ENCODE results near the gene CHTF18. TPM values are rescaled to one million over a fixed set of nuclear protein-coding genes. Genes with fewer than 3 reads are reported as not detected.
A peak's percentile ranks its signal among the peaks of the same experiment; 100 is the strongest.

Gene CHTF18
- total RNA-seq, 6 donors from 2014 or later = 4.1 to 39.8 (median 17.9) TPM

DNA sequence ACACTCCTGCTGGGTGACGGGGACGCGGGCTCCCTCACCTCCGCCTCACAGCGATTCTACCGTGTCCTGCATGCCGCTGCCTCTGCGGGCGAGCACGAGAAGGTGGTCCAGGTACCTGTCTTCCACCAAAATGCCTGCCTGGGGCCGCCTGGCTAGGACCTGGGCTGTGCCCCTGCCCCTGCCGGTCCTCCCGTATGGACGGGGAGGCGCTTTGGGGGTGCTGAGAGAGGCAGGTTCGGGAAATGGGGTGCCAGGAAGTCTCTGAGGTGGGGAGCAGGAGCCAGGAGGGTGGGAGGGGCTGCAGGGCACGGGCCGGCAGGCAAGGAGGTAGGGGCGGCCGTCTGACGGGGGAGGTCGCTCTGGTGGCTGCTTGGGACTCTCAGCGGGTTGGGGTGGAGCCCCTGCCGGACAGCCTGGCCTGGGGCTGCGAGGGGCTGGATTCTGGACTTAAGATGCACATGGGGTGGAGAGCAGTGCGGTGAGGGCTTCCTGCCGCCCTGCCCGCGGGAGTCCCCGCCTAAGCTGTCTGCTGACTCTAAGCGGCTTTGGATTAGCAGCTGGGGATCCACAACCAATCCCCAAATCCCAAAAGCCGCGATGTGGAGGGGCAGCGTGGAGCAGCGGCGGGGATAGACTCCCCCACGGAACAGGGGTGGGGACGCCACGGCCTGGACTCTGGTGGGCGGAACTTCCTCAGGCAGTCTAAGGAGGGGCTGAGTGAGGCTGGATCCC lies 5.8 kb downstream of the CHTF18 start:
- no peaks in the 10 kb centered on the region for H3K9me3 ChIP-seq
- peaks cover 0 to under 1% (median 0%) of the 10 kb centered on the region in 4 donors for H3K27me3 ChIP-seq
- H3K4me3 ChIP-seq = no peak overlapping the region
- TF ChIP-seq, protein P1, sequence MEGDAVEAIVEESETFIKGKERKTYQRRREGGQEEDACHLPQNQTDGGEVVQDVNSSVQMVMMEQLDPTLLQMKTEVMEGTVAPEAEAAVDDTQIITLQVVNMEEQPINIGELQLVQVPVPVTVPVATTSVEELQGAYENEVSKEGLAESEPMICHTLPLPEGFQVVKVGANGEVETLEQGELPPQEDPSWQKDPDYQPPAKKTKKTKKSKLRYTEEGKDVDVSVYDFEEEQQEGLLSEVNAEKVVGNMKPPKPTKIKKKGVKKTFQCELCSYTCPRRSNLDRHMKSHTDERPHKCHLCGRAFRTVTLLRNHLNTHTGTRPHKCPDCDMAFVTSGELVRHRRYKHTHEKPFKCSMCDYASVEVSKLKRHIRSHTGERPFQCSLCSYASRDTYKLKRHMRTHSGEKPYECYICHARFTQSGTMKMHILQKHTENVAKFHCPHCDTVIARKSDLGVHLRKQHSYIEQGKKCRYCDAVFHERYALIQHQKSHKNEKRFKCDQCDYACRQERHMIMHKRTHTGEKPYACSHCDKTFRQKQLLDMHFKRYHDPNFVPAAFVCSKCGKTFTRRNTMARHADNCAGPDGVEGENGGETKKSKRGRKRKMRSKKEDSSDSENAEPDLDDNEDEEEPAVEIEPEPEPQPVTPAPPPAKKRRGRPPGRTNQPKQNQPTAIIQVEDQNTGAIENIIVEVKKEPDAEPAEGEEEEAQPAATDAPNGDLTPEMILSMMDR (IDR thresholded peaks at IDR 0.05) = no peak
- TF ChIP-seq POLR2AphosphoS5 (IDR thresholded peaks at IDR 0.05) = no peak
- no peak for TF ChIP-seq EP300 (IDR thresholded peaks at IDR 0.05)
- no peak for TF ChIP-seq POLR2A (IDR thresholded peaks at IDR 0.05)
- no peak overlapping the region for H3K27ac ChIP-seq
- H3K36me3 ChIP-seq = peaks cover 0 to 8% (median 3%) of the 10 kb centered on the region in 4 donors
- peaks cover under 1 to 4% (median 3%) of the 10 kb centered on the region in 4 donors for H3K4me1 ChIP-seq
- ATAC-seq (ENCODE audit: low FRiP score in 2 of 2) = no peak
- DNase-seq = peak in 1 of 2 donors; percentile 78
- WGBS, 2 donors = 93 to 94% methylated on average over 5 to 40 of the region's 40 CpGs

DNA sequence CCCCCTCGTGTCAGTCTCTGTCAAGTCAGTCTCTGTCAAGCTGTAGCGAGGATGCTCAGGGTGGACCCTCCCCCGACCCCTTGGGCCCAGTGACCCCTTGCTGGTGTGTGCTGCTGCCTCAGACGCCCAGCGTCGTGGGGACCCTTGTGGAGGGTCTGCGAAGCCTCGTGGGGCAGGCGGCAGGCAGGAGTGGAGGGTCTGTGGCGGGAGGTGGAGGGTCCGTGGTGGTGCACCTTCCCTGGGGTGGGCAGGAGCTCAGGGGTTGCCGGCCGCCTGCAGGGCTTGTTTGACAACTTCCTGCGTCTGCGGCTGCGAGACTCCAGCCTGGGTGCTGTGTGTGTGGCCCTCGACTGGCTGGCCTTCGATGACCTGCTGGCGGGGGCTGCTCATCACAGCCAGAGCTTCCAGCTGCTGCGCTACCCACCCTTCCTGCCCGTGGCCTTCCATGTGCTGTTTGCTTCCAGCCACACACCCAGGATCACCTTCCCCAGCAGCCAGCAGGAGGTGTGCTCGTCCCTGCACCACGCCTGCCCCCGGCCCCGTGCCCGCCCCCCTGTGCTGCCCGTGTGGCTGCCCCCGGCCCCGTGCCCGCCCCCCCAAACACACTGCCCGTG lies 6.5 kb downstream of the CHTF18 start:
- H3K4me1 ChIP-seq = no peaks in the 10 kb centered on the region
- H3K36me3 ChIP-seq = peaks cover 0 to 8% (median 3%) of the 10 kb centered on the region in 4 donors
- WGBS, 2 donors = 84 to 86% methylated on average over 20 to 25 of the region's 31 CpGs
- no peak overlapping the region for H3K27ac ChIP-seq
- peak in 1 of 2 donors; percentile 70 for DNase-seq
- H3K27me3 ChIP-seq = peaks cover 0 to 7% (median 2%) of the 10 kb centered on the region in 4 donors
- H3K9me3 ChIP-seq = no peaks in the 10 kb centered on the region
- no peak for ATAC-seq (ENCODE audit: low FRiP score in 2 of 2)
- no peak for TF ChIP-seq POLR2A (IDR thresholded peaks at IDR 0.05)
- no peak for TF ChIP-seq POLR2AphosphoS5 (IDR thresholded peaks at IDR 0.05)
- TF ChIP-seq EP300 (IDR thresholded peaks at IDR 0.05) = no peak
- TF ChIP-seq, protein P1 (IDR thresholded peaks at IDR 0.05) = no peak
- no peak overlapping the region for H3K4me3 ChIP-seq

DNA sequence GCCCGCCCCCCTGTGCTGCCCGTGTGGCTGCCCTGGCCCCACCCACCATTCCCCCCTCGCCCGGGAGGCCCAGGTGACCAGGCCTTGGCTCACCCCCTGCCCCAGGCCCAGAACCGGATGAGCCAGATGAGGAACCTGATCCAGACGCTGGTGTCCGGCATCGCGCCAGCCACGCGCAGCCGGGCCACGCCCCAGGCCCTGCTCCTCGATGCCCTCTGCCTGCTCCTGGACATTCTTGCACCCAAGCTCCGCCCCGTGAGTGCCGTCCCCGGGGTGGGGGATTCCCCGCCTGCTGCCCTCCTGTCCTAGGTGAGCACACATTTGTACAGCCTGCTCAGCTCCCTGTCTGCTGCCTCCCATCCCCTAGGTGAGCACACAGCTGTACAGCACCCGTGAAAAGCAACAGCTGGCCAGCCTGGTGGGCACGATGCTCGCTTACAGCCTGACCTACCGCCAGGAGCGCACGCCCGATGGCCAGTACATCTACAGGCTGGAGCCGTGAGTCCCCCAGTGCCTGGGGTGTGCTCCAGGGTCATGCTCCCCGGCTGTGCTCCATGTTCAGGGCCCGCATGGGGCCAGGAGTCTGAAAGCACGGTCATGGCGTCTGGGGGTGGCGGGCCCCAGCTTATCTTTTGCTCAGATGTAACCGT lies 7.3 kb downstream of the CHTF18 start:
- DNase-seq = peak in 1 of 2 donors; percentile 85

DNA sequence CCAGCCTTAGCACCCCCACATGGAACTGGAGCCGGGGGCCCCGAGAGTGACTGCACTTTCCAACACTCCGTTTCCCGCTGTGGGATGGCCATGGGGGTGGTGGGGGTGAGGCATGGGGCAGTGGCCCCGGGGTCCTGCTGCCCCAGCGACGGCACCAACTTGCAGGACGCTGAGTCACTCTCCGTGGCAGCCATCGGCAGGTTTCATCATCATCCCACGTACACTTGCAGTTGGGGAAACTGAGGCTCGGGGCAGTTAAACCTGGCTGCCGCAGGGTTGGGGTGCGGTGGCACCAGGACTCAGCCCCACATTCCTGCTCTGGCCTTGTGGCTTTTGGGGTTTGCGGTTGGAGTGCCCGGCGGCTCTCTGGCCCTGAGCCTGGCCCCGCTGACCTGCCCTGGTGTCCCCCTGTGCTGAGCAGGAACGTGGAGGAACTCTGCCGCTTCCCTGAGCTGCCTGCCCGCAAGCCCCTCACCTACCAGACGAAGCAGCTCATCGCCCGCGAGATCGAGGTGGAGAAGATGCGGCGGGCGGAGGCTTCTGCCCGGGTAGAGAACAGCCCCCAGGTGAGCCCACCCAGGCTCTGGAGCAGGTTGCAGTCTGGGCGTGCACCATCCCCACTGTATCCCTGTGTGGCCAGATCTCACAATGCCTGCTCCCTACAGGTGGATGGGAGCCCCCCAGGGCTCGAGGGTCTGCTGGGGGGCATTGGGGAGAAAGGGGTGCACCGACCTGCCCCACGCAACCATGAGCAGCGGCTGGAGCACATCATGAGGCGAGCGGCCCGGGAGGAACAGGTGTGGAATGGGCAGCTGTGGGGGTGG lies 8.1 kb downstream of the CHTF18 start:
- 91 to 94% methylated on average over 18 to 38 of the region's 38 CpGs for WGBS, 2 donors
- Histone ChIP-seq H3K27me3 (peaks cover 0 to 23% (median 10%) of the 10 kb centered on the region in 4 donors), H3K27ac (no peak overlapping the region), H3K9me3 (no peaks in the 10 kb centered on the region), H3K4me3 (no peak overlapping the region), H3K4me1 (peaks cover 0 to 7% (median 0%) of the 10 kb centered on the region in 4 donors), H3K36me3 (peaks cover 0 to 8% (median 3%) of the 10 kb centered on the region in 4 donors)
- ATAC-seq (ENCODE audit: low FRiP score in 2 of 2) = no peak
- DNase-seq = no peak
- TF ChIP-seq POLR2A (IDR thresholded peaks at IDR 0.05) = no peak
- no peak for TF ChIP-seq POLR2AphosphoS5 (IDR thresholded peaks at IDR 0.05)
- no peak for TF ChIP-seq EP300 (IDR thresholded peaks at IDR 0.05)
- TF ChIP-seq, protein P1 (IDR thresholded peaks at IDR 0.05) = no peak

More for the DNA sequence above, 7.3 kb downstream of the CHTF18 start:
- peaks cover 0 to 7% (median 0%) of the 10 kb centered on the region in 4 donors for H3K4me1 ChIP-seq
- H3K36me3 ChIP-seq = peaks cover 0 to 8% (median 3%) of the 10 kb centered on the region in 4 donors
- H3K27me3 ChIP-seq = peaks cover 0 to 15% (median 6%) of the 10 kb centered on the region in 4 donors
- WGBS, 2 donors = 70 to 78% methylated on average over 14 to 27 of the region's 33 CpGs
- no peak overlapping the region for H3K4me3 ChIP-seq
- TF ChIP-seq POLR2AphosphoS5 (IDR thresholded peaks at IDR 0.05) (no peak), POLR2A (IDR thresholded peaks at IDR 0.05) (no peak), EP300 (IDR thresholded peaks at IDR 0.05) (no peak)
- TF ChIP-seq, protein P1 (IDR thresholded peaks at IDR 0.05) = no peak
- no peak overlapping the region for H3K27ac ChIP-seq
- no peaks in the 10 kb centered on the region for H3K9me3 ChIP-seq
- no peak for ATAC-seq (ENCODE audit: low FRiP score in 2 of 2)
